ENCODE data around the gene ZNF335. TPM values are rescaled to one million over a fixed set of nuclear protein-coding genes. Genes with fewer than 3 reads are reported as not detected.

ZNF335 gene
- total RNA-seq, result 24.1 TPM

GRCh38 chr20:45971675-45972499, at the start of gene ZNF335:
TSS of gene ZNF335 (minus strand) at chr20:45972203. CDS start at chr20:45971410, 793 bp downstream.
- intact Hi-C loops (cut with DNase I), result no loop called here

GRCh38 chr20:46020555-46020954, 48.6 kb upstream of the ZNF335 start:
- Histone ChIP-seq H3K4me3 (no peak overlapping the region), H3K4me1 (peaks cover 19% of the 10 kb centered on the region), H3K9me3 (no peaks in the 10 kb centered on the region), H3K36me3 (no peaks in the 10 kb centered on the region), H3K27ac (no peak overlapping the region), H3K27me3 (no peaks in the 10 kb centered on the region)
- intact Hi-C loops (cut with DNase I), result loop anchor here (10.0 kb wide), 1 partner anchor 154 kb away; no protein-coding TSS in a partner anchor
- TF ChIP-seq POLR2AphosphoS5 (IDR thresholded peaks at IDR 0.05; ENCODE audit: insufficient read depth in 1 of 2, low read depth in 1 of 2) (no peak), CTCF (IDR thresholded peaks at IDR 0.05) (no peak), POLR2A (IDR thresholded peaks at IDR 0.05) (no peak)
- no peak for DNase-seq (ENCODE audit: extremely low spot score in 2 of 2)

More at GRCh38 chr20:45971675-45972499, at the start of gene ZNF335:
- H3K9me3 ChIP-seq, result no peaks in the 10 kb centered on the region
- DNase-seq (ENCODE audit: extremely low spot score in 2 of 2), result peak in 1 of 2 donors; percentile 97
- H3K27me3 ChIP-seq, result no peaks in the 10 kb centered on the region
- H3K27ac ChIP-seq, result peak within 1 kb of the TSS; percentile 98
- peaks cover 30% of the 10 kb centered on the region for H3K4me1 ChIP-seq
- TF ChIP-seq POLR2A (IDR thresholded peaks at IDR 0.05) (peak in 1 of 2 donors; percentile 57), POLR2AphosphoS5 (IDR thresholded peaks at IDR 0.05; ENCODE audit: insufficient read depth in 1 of 2, low read depth in 1 of 2) (peak; percentile 90 to 98), CTCF (IDR thresholded peaks at IDR 0.05) (peak in 1 of 3 experiments; percentile 48)
- H3K36me3 ChIP-seq, result peaks cover 0 to 25% of the 10 kb centered on the region in 2 donors
- H3K4me3 ChIP-seq, result peak within 1 kb of the TSS; percentile 60 to 92

- H3K9me3 ChIP-seq, result no peaks in the 10 kb centered on the region
- no peaks in the 10 kb centered on the region for H3K36me3 ChIP-seq
- H3K27ac ChIP-seq, result no peak overlapping the region
- intact Hi-C loops (cut with DNase I), result no loop called here
- H3K4me3 ChIP-seq, result no peak overlapping the region
- H3K27me3 ChIP-seq, result no peaks in the 10 kb centered on the region
- H3K4me1 ChIP-seq, result peaks cover 25% of the 10 kb centered on the region
- no peak for DNase-seq (ENCODE audit: extremely low spot score in 2 of 2)
- TF ChIP-seq CTCF (IDR thresholded peaks at IDR 0.05) (no peak), POLR2AphosphoS5 (IDR thresholded peaks at IDR 0.05; ENCODE audit: insufficient read depth in 1 of 2, low read depth in 1 of 2) (no peak), POLR2A (IDR thresholded peaks at IDR 0.05) (no peak)
Observed at GRCh38 chr20:46018611-46019010, 46.6 kb upstream of the ZNF335 start.

GRCh38 chr20:46018112-46018511, 46.1 kb upstream of the ZNF335 start:
- H3K36me3 ChIP-seq, result no peaks in the 10 kb centered on the region
- intact Hi-C loops (cut with DNase I), result no loop called here
- TF ChIP-seq POLR2A (IDR thresholded peaks at IDR 0.05) (no peak), POLR2AphosphoS5 (IDR thresholded peaks at IDR 0.05; ENCODE audit: insufficient read depth in 1 of 2, low read depth in 1 of 2) (no peak), CTCF (IDR thresholded peaks at IDR 0.05) (no peak)

GRCh38 chr20:46017272-46017671, 45.3 kb upstream of the ZNF335 start:
- Histone ChIP-seq H3K9me3 (no peaks in the 10 kb centered on the region), H3K36me3 (no peaks in the 10 kb centered on the region), H3K27me3 (peaks cover 6% of the 10 kb centered on the region), H3K27ac (no peak overlapping the region), H3K4me1 (peaks cover 20% of the 10 kb centered on the region), H3K4me3 (no peak overlapping the region)
- TF ChIP-seq POLR2A (IDR thresholded peaks at IDR 0.05) (no peak), POLR2AphosphoS5 (IDR thresholded peaks at IDR 0.05; ENCODE audit: insufficient read depth in 1 of 2, low read depth in 1 of 2) (no peak), CTCF (IDR thresholded peaks at IDR 0.05) (no peak)
- DNase-seq (ENCODE audit: extremely low spot score in 2 of 2), result no peak
- intact Hi-C loops (cut with DNase I), result no loop called here

More at GRCh38 chr20:46018112-46018511, 46.1 kb upstream of the ZNF335 start:
- peaks cover 5% of the 10 kb centered on the region for H3K27me3 ChIP-seq
- H3K4me1 ChIP-seq, result peaks cover 28% of the 10 kb centered on the region
- H3K9me3 ChIP-seq, result no peaks in the 10 kb centered on the region
- H3K27ac ChIP-seq, result no peak overlapping the region
- no peak for DNase-seq (ENCODE audit: extremely low spot score in 2 of 2)
- H3K4me3 ChIP-seq, result no peak overlapping the region

All from vagina (tissue), 2 donors.